Ovary (tissue), 3 donors: ENCODE data around the gene TRMT61B.

Experiments
- CTCF ChIP-seq, 3 donors: fragments of 450-650 bp in 2 of 3; fragments of 200-600 bp in 1 of 3; IDR thresholded peaks; one replicate each; pipeline versions ENCODE4 v1.5.1 to v1.8.0; 2016 to 2022; ENCODE audit warnings: antibody characterized with exemption in 3 of 3, mild to moderate bottlenecking in 1 of 3
- EP300 ChIP-seq: sonication (generic); formaldehyde crosslinking; IDR thresholded peaks from one replicate; pipeline ENCODE4 v1.6.1; 2017; ENCODE audit warnings: antibody characterized with exemption
- POLR2A ChIP-seq: fragments of 450-650 bp; IDR thresholded peaks from one replicate; pipeline ENCODE4 v1.6.1; 2017; ENCODE audit warnings: antibody characterized with exemption, mild to moderate bottlenecking, moderate library complexity
- donor health status: DM: no; HTN: no; CAD: no.

GRCh38 chr2:28801726-28802125 is 68.4 kb downstream of the TRMT61B start:
- no peak for TF ChIP-seq EP300
- no peak for TF ChIP-seq POLR2A
- no peak for TF ChIP-seq CTCF (IDR thresholded peaks at IDR 0.05)
